Measurements from ENCODE around the gene MEFV.
A peak's percentile ranks its signal among the peaks of the same experiment; 100 is the strongest.
"Not testable (repeated sequence)": the region's sequence is repeated elsewhere in the genome, so short reads cannot be mapped to it uniquely, and the experiment has no call there.

Gene MEFV, protein sequence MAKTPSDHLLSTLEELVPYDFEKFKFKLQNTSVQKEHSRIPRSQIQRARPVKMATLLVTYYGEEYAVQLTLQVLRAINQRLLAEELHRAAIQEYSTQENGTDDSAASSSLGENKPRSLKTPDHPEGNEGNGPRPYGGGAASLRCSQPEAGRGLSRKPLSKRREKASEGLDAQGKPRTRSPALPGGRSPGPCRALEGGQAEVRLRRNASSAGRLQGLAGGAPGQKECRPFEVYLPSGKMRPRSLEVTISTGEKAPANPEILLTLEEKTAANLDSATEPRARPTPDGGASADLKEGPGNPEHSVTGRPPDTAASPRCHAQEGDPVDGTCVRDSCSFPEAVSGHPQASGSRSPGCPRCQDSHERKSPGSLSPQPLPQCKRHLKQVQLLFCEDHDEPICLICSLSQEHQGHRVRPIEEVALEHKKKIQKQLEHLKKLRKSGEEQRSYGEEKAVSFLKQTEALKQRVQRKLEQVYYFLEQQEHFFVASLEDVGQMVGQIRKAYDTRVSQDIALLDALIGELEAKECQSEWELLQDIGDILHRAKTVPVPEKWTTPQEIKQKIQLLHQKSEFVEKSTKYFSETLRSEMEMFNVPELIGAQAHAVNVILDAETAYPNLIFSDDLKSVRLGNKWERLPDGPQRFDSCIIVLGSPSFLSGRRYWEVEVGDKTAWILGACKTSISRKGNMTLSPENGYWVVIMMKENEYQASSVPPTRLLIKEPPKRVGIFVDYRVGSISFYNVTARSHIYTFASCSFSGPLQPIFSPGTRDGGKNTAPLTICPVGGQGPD

DNA sequence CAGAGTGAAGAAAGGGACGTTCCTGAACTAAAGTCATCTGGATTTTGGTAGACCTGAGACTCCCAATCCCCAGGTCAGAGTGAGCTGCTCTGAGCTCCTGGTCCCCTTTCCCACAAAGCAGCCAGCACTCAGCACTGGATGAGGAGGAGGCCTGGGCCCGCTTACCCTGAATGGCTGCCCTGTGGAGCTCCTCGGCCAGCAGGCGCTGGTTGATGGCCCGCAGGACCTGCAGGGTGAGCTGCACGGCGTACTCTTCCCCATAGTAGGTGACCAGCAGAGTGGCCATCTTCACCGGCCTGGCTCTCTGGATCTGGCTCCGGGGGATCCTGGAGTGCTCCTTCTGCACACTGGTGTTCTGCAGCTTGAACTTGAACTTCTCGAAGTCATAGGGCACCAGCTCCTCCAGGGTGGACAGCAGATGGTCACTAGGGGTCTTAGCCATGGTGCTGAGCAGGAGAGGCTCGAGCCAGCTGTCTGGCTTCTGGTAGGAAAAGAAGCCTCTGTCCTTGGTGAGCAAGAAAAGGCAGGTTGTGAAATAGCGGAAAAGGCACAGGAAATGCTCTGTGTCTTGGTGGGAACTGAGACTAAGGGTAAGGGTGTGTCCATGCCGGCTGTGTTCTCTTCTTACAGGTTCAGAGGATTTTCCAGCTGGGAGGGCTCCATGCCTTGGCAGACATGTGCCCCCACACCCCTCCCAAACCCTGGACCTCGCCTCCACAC, at the start of gene MEFV:
Gene MEFV (minus strand): TSS at position 488 of the 720 bp plus-strand sequence. CDS start 46 bp downstream, at position 442.
- DNase-seq (ENCODE audit: low read depth in 2 of 2) = no peak

DNA sequence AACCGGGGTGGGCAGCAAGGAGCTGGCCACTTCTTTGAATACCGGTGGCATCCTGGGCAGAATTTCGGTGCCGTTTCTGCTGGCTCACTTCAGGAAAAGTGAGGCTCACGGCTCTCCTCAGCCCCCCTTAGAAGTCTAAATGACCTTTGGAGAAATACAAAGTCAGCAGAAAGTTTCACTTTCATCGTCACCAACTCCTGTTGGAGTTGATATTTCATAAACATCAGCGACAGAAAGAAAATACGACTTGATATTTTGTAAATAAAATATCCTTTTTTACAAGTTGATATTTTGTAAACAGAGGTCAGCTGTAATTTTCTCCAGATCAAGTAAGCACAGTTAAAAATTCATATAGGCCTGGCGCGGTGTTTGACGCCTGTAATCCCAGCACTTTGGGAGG, 49.6 kb upstream of the MEFV start:
- no peak for DNase-seq (ENCODE audit: low read depth in 2 of 2)

DNA sequence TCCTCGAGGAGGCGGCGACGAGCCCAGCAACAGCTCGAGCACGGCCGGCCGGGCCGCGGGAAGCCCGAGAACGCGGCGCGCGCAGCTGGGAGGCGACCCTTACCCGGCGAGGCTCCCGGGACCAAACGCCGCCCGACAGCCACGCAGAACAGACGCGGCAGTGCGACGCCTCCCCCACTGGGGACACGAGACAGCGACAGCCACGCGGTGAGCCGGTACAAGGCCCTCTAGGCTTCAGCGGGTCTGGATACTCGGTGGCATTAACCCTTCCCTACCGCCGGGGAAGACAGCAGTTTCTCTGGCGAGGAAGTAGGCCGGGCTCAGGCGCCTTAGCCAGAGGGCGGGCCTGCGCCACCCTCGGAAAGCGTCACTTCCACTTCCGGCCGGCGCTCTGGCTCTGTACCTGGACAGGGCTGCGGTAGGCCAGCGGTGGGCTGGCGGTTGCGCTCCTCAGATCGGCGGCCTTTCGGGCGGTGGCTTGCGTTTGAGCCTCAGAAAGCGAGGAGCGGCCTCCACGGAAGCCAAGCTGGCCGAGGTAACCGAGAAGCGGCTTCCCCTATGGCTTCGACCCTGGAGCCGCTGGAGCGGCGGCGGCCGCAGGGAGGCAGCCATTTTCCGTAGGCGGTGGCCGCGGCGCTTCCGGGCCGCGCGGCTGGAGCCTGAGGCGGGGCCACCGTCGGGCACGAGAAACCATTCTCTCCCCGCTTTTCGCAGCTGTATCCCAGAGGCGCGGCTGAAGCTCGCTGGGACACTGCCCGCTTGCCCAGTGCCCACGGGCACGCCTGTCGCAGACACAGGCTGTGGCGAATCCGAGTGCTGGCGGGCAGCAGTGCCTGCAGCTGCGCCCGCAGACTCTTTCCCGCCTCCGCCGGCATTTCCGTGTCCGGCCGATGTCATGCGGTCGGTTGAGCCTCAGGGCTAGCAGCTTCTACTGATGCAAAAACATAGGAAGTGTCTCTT, 49.0 kb upstream of the MEFV start, which contains the start of the genes TIGD7 and ZNF75A:
Gene TIGD7 (minus strand): TSS at position 322 of the 960 bp plus-strand sequence. CDS start 4,816 bp downstream, outside the sequence.
Gene ZNF75A (plus strand): TSS at position 389 of the 960 bp plus-strand sequence. CDS start 2,932 bp downstream, outside the sequence.
- peak; percentile 49 to 53 for DNase-seq (ENCODE audit: low read depth in 2 of 2)

DNA sequence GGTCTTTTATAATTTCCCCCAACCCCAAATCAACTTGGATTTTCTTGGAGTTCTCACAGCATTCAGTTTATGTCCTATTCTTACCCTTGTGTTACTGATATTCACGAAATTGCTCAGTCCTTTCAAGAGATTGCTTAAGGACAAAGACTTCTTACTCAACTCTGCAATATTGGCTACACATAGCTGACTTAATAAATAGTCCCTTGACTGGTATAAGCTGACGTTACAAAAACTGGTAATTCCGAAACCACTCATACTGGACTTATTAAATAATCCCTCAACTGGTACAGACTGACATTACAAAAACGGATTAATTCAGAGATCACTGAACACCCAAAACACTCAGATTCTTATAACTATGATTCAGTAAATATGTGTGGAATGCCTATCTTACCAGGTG, 47.9 kb upstream of the MEFV start:
- no peak for DNase-seq (ENCODE audit: low read depth in 2 of 2)

DNA sequence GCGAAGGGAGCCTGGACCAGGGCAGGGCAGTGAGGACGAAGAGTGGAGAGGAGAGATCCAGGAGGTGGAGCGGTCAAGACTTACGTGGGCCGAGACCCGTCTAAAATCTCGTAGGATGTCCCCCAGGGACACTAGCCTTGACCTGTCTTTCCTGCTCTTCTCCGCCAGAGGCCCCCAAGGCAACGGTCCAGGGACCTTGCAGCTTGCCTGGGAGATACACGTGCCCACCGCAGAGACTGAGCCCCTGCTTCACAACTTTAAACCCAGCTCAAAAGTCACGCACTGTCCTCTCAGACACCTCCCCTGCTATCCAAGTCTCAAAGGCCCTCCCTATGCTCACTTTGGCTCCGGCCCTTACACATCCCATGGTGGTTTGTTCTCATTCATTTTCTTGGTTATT, 39.4 kb upstream of the MEFV start:
- DNase-seq (ENCODE audit: low read depth in 2 of 2) = no peak

DNA sequence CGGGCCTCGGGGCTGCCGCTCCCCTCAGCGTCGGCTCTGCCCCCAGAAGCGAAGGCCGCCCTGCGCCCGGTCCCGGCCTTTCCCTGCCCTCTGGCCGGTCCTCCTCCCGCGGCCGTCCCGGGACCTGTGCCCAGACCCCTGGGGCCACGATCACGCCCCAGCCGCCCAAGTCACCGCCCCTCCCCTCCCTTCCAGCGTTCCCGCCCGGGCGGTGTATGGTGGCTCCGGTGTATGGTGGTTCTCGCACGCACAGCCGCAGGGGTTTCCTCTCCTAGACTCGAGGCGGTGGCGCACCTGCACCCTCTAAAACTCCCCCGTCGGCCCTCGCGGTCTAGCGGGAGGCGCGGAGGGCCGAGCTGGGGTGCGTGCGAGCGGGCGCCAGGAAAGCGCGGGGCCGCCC, 38.8 kb upstream of the MEFV start:
- DNase-seq (ENCODE audit: low read depth in 2 of 2) = no peak

DNA sequence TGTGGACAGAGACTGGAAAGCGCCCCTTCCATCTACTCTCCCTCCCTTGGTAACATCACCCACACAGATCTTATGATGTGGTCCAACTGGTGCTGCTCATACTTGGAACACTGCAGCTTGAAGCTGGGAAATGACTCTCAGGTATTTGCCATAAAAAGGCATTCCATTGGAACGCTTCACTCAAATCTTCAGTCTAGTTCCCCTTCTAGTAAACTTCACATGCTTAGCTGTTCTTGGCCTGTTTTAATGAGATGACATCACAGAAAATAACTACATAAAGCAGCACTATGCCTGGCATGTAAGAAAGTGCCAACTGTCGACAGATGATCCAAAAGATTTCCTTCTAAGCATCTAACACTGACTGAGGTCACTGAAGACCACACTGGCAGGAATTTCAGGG, 36.2 kb upstream of the MEFV start:
- no peak for DNase-seq (ENCODE audit: low read depth in 2 of 2)

DNA sequence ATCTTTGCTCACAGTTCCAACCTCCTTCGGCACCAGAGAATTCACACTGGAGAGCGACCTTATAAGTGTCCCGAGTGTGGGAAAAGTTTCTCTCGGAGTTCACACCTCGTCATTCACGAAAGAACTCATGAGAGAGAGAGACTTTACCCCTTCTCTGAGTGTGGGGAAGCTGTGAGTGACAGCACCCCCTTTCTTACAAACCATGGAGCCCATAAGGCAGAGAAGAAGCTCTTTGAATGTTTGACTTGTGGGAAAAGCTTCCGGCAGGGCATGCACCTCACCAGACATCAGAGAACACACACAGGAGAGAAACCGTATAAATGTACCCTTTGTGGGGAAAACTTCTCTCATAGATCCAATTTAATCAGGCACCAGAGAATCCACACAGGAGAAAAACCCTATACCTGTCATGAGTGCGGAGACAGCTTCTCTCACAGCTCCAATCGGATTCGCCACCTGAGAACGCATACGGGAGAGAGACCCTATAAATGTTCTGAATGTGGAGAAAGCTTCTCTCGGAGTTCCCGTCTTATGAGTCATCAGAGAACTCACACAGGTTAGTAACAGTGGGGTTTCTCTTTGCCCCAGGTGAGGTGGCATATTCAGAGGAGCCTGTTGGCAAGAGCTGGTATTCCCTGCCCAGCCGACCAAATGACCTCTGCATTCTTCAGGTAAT, 33.7 kb upstream of the MEFV start:
- no peak for DNase-seq (ENCODE audit: low read depth in 2 of 2)

DNA sequence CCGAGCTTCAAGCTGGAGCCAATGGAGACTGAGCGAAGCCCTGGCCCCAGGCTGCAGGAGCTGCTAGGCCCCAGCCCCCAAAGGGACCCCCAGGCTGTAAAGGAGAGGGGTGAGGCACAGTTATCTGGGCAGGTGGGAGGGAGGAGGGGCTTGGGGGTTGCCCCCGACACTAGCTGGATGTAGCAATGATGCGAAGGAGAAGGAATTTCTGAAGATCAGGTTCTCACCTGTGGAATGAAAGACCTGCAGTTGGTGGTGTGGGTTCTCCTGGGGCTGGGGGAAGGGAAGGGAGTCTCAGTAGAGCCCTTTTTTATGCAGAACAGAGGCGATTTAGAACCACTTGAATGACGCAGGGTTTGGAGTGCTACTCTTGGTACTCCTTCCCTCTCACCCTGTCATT, 28.7 kb upstream of the MEFV start:
- DNase-seq (ENCODE audit: low read depth in 2 of 2) = no peak

DNA sequence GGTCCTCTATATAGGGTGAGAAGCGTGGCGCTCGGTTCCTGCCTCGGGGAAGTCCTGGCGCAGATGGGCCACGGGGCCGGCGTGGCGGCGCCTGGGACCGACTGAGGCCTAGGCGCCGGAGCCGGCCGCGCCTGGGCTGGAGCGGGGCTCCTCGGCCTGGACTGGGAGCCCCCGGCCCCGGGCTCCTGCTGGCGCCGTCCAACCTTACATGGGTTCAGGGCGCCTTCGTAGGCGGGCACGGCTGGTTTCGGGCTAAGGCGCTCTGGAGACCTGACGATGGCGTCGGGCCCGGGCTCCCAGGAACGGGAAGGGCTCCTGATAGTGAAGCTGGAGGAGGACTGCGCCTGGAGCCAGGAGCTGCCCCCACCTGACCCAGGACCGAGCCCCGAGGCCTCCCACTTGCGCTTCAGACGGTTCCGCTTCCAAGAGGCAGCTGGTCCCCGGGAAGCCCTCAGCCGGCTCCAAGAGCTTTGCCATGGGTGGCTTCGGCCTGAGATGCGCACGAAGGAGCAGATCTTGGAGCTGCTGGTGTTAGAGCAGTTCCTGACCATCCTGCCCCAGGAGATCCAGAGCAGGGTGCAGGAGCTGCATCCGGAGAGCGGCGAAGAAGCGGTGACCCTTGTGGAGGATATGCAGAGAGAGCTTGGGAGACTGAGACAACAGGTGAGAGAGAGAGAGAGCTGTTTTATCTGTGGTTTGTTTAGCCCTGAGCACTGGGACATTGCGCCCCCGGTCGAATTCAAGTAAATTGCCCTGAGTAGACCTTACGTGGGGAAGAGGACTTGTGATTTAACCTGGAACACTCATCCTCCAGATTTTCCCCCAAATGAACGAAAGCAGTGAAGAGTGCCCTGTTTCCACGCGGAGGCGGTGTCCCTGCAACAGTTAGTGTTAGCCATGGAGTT, 27.4 kb upstream of the MEFV start:
- no peak for DNase-seq (ENCODE audit: low read depth in 2 of 2)

DNA sequence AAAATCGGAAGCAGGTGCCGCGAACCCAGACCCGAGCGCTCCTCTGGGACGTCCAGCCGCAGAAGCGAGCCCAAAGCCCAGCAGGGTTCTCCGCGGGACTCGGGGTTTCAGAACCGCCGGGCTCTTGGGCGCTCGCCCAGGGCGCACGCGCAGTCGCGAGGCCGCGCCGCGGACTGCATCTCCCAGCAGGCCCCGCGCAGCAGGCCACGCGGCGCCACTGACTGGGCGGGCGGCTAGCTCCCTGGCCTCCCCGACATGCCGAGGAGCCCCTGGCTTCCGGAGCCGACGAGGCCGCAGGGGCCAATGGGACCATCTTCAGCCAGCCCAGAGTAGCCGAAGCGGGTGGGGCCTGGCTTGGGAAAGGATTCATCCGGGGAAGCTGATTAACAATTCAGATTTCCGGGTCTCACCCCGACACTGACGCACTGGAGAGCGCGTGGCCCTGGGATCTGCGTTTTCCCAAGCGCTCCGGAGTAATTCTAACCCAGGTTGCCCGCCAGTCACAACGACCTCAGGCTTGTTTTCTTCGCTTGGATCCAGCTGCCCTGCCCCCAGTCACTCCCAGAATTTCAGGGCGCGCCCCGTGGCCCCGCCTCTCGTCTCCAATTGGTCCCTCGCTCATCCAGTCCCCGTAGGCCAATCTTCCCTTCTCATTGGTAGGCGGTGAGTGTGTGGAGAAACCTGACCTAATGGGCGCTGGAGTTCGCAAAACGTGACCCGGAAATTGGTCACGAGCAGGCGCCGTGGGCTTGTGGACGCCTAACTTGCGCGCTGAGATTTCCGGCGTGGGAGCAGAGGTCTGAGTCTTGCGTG, 26.5 kb upstream of the MEFV start, which contains the start of gene ZNF263:
Gene ZNF263 (plus strand): TSS at position 762 of the 813 bp plus-strand sequence. CDS start 328 bp downstream, outside the sequence.
- DNase-seq (ENCODE audit: low read depth in 2 of 2) = peak; percentile 85

DNA sequence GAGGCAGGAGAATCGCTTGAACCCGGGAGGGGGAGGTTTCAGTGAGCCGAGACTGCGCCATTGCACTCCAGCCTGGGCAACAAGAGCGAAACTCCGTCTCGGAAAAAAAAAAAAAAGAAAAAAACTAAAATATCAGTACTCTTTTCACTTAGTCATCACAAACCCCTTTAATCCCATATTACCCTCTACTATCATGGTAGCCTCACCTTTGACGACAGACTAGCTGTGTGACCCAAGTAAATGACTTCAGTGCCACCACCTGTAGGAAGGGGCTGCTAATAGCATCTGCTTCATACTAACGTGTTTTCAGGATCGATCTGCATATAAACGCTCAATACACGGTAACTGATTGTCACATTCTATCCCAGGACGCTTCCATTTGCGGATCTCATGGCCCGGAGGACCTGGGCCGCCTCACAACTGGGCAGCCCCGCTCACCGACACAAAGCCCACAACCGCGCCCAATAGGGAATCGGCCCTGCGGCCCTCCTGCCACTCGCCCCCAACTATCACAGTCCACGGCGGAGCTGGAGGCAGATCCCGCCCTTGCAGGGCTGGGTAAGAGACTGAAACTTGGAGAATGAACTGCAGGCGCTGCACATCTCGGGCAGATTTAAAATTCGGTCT, 25.8 kb upstream of the MEFV start:
- no peak for DNase-seq (ENCODE audit: low read depth in 2 of 2)

DNA sequence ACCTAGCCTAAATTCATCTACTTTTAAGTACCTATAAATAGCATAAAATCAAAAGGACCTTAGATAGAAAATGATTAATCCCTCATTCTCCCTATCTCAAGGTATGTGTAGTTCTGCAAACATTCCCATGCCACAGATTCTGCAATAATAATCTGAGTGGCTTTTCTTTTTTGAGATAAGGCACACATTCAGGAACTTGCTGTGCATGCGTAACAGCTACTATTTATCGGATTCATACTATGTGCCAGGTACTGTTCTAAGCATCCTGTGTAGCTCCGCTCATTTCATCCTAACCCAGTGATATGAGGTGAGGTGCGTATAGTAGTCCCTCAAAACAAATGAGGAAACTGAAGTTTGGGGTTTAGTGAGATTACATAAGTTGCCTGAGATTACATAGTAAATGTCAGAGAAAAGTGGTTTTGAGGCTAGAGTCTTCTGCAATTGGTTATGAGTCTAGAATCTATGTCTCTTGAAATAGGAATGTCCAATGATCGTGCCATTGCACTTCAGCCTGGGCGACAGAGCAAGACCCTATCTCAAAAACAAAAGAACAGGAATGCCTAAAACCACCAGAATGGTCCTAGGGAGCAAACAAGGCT, 24.9 kb upstream of the MEFV start:
- no peak for DNase-seq (ENCODE audit: low read depth in 2 of 2)

DNA sequence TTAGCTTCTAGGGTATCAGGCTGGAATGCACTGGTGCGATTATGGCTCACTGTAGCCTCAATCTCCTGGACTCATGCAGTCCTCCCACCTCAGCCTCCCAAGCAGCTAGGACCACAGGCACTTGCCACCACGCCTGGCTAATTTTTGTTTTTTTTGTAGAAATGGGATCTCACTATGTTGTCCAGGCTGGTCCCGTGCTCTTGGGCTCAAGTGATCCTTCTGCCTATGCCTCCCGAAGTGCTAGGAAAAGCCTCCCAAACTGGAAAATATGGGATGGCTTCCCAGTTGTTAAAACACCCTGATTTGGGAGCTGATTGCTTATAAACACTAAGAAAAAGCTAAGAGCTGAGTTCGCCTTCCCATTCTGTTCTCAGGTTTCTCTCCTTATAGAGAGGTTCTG, 20.2 kb upstream of the MEFV start:
- no peak for DNase-seq (ENCODE audit: low read depth in 2 of 2)

DNA sequence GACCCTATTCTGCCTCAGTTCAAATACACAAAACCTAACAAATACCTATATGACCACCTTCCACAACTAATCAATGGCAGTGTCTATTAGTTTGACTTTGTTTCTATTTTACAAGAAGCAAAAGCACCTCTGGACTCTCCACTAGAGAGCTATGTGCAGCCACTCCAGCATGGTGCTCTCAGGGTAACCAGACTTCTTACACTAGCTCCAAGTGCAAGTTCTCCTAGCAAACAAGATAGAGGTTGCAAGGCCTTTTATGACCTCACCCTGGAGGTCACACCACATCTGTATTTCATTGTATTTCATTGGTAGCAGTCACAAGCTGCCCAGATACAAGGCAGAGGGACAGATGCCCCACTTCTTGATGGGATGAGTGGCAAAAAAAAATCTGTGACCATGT, 18.5 kb upstream of the MEFV start:
- no peak for DNase-seq (ENCODE audit: low read depth in 2 of 2)

DNA sequence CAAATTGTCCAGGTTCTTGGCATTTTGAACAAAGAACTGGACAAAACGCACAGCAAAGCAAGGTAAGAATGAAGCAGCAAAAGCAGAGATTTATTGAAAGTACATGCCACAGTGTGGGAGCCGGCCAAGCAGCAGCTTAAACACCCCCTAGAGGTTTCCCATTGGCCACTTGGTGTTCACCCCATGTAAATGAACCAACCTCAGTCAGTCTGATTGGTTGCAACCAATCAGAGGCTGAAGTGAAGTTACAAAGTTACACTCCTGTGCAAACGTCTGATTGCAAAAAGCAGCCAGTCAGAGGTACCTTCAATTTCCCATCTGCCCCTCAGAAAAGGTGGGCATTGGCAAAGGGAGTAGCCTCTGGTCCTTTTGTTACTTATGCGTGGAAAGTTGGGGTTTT, 18.1 kb upstream of the MEFV start:
- no peak for DNase-seq (ENCODE audit: low read depth in 2 of 2)

DNA sequence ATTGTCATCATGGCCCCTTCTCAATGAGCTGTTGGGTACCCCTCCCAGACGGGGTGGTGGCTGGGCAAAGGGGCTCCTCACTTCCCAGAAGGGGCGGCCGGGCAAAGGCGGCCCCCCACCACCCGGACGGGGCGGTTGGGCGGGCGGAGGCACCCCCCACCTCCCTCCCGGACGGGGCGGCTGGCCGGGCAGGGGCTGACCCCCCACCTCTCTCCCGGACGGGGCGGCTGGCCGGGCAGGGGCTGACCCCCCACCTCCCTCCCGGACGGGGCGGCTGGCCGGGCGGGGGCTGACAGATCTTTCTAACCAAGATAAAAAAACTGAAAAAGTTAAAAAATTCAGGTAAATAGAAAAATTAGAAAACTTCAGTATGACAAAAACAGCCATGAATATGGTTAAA, 14.8 kb upstream of the MEFV start:
- not testable (repeated sequence) for DNase-seq (ENCODE audit: low read depth in 2 of 2)
